Erythroblast (primary cell): ENCODE data around the gene ADAMTS16.

Source experiments
- GATA1 ChIP-seq: IDR thresholded peaks from 2 replicates; pipeline ENCODE4 v1.6.1; 2011; ENCODE audit warnings: low read depth, mild to moderate bottlenecking, control low read depth, low read length, moderate library complexity
- POLR2A ChIP-seq: IDR thresholded peaks from 2 replicates; pipeline ENCODE4 v1.6.1; 2011; ENCODE audit warnings: mild to moderate bottlenecking, low read length

- TF ChIP-seq POLR2A (no peak), GATA1 (no peak)
Observed at GRCh38 chr5:5164163-5164562, 24.0 kb downstream of the ADAMTS16 start.
